ENCODE data around the gene EP400. TPM values are rescaled to one million over a fixed set of nuclear protein-coding genes. Genes with fewer than 3 reads are reported as not detected.

The EP400 gene
- total and polyA plus RNA-seq, 2 of the 8 experiments (the other 6 are each of a cell fraction or from before 2014, with no cell fraction given): 13.1 to 69.7 TPM

GRCh38 chr12:132125736-132126135 is 176.0 kb downstream of the EP400 start:
- no peak for DNase-seq (ENCODE audit: low read depth in 1 of 2, low spot score in 2 of 2)
- H3K23me2 ChIP-seq (ENCODE audit: low read depth, low read length): peaks cover 5% of the 10 kb centered on the region; the same call in 1 of the 2 replicates

More at GRCh38 chr12:132125736-132126135, 176.0 kb downstream of the EP400 start:
- Histone ChIP-seq H3K9me3 (ENCODE audit: insufficient read depth in 2 of 2, low read depth in 1 of 2, low read length in 1 of 2) (peaks cover 10 to 24% of the 10 kb centered on the region in 2 experiments), H3K36me3 (ENCODE audit: control insufficient read depth in 2 of 4, insufficient read depth in 4 of 4, low read length in 3 of 4) (peaks cover 2 to 37% (median 25%) of the 10 kb centered on the region in 4 experiments; a peak in 6 of 8 replicates), H2BK15ac (ENCODE audit: low read length) (no peak overlapping the region), H3K56ac (replicated peaks; ENCODE audit: insufficient read length, low read depth, low read length) (no peak overlapping the region), H4K5ac (ENCODE audit: insufficient read length, low read depth, low read length) (no peak overlapping the region), H2BK20ac (ENCODE audit: low read length) (no peak overlapping the region), H3K27ac (ENCODE audit: low read depth, low read length) (no peak overlapping the region), H3K4me2 (ENCODE audit: insufficient read depth in 1 of 2, low read depth in 2 of 2, low read length in 2 of 2) (no peak overlapping the region), H4K91ac (replicated peaks; ENCODE audit: insufficient read length, low read length) (no peak overlapping the region), H3K18ac (ENCODE audit: extremely low read depth, low read length) (no peak overlapping the region), H3K27me3 (replicated peaks in 1 of 4; ENCODE audit: control insufficient read depth in 3 of 4, extremely low read depth in 1 of 4, insufficient read depth in 3 of 4, low read length in 3 of 4) (no peaks in the 10 kb centered on the region; a peak in 1 of 7 replicates), H3K23ac (ENCODE audit: insufficient read length) (no peak overlapping the region), H2AFZ (ENCODE audit: low read length) (no peak overlapping the region), H2BK5ac (ENCODE audit: low read depth, low read length) (no peak overlapping the region), H2BK120ac (replicated peaks; ENCODE audit: low read depth, low read length) (no peak overlapping the region), H4K20me1 (replicated peaks in 1 of 2; ENCODE audit: control insufficient read depth in 1 of 2, insufficient read depth in 2 of 2, low read length in 2 of 2) (peaks cover 0 to 4% of the 10 kb centered on the region in 2 experiments), H3K4me1 (replicated peaks in 1 of 4; ENCODE audit: control insufficient read depth in 3 of 4, insufficient read depth in 4 of 4, low read length in 3 of 4) (no peaks in the 10 kb centered on the region), H2AK5ac (ENCODE audit: low read depth, low read length) (no peak overlapping the region), H3K4ac (replicated peaks; ENCODE audit: insufficient read length, low read depth, low read length) (no peak overlapping the region), H3K79me1 (ENCODE audit: low read depth, low read length) (no peaks in the 10 kb centered on the region), H3K4me3 (ENCODE audit: extremely low read depth in 1 of 4, insufficient read depth in 2 of 4, low read depth in 3 of 4, low read length in 4 of 4) (no peak overlapping the region), H3K79me2 (ENCODE audit: control insufficient read depth in 1 of 2, insufficient read depth in 2 of 2, low read length in 2 of 2) (no peaks in the 10 kb centered on the region), H3K14ac (ENCODE audit: insufficient read length) (no peak overlapping the region), H2BK12ac (ENCODE audit: low read depth, low read length) (no peak overlapping the region), H4K8ac (ENCODE audit: extremely low read depth, insufficient read depth, low read length) (no peak overlapping the region), H3K9ac (replicated peaks in 1 of 4; ENCODE audit: extremely low read depth in 1 of 4, low read depth in 3 of 4, low read length in 3 of 4) (no peak overlapping the region)
- WGBS, 2 experiments (ENCODE audit: extremely low coverage in 1 of 2, insufficient coverage in 1 of 2, insufficient read length in 1 of 2, insufficient replicate concordance in 2 of 2, low coverage in 1 of 2, low lambda C conversion rate in 2 of 2, missing lambda C conversion rate in 1 of 2): 93% methylated on average over 12 of the region's 12 CpGs; no CpG with 5 or more reads in 1 of the 2 experiments
- no peak for FAIRE-seq
- TF ChIP-seq MAX (IDR thresholded peaks at IDR 0.05): no peak
- no peak for TF ChIP-seq GTF2F1 (IDR thresholded peaks at IDR 0.05; ENCODE audit: borderline replicate concordance, low read depth, low read length)
- no peak for TF ChIP-seq JUN (IDR thresholded peaks at IDR 0.05; ENCODE audit: low read depth, low read length)
- no peak for TF ChIP-seq E2F6 (IDR thresholded peaks at IDR 0.05)
- no peak for TF ChIP-seq SAP30 (IDR thresholded peaks at IDR 0.05; ENCODE audit: insufficient read depth, insufficient replicate concordance, low read length)
- TF ChIP-seq SIRT6 (IDR thresholded peaks at IDR 0.05; ENCODE audit: low read length): no peak
- TF ChIP-seq SP2 (IDR thresholded peaks at IDR 0.05; ENCODE audit: low read length): no peak
- TF ChIP-seq JUND (IDR thresholded peaks at IDR 0.05; ENCODE audit: low read length): no peak
- TF ChIP-seq NANOG (IDR thresholded peaks at IDR 0.05; ENCODE audit: insufficient read depth, low read depth, low read length, poor library complexity, severe bottlenecking): no peak
- no peak for TF ChIP-seq TEAD4 (IDR thresholded peaks at IDR 0.05; ENCODE audit: low read depth, low read length)
- ChIA-PET CTCF (ENCODE audit: partially characterized antibody) (no interaction called here), POLR2A (ENCODE audit: partially characterized antibody) (interaction anchor here (0.7 to 2.3 kb wide), 3 partner anchors 8 to 15 kb away, joined by 4 to 9 read pairs (median 8); no protein-coding TSS in a partner anchor)

Data from H1 (cell line).